Activated T-helper 1 cell treated with anti-CD3 and anti-CD28 coated beads, Interleukin-2, amount 50 U/mL, for 16 hours (primary cell): ENCODE data around the gene CNTN4.

Experiments used
- DNase-seq, 2 donors: peaks; one replicate each; pipeline ENCODE4 v3.0.0-alpha.2; 2020; ENCODE audit warnings: low read depth in 1 of 2, low spot score in 1 of 2

The CNTN4 gene

DNA sequence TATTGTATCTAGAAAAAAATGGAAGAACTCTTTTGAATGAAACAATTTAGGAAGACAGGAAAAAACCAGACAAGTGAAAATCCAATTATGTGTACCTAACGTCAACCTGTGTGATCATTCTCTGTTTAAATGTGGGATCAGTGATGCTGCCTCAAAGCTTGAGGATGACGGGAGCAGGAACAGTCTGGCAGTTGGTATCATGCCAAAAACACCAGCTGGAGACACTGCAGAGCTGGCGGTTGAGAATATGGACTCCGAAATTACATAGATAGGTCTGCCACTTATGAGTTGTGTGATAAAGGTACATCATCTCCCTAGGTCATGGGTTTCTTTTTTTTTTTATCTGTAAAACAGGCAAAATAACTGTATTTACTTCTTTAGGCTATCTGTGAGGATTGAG is 480.5 kb downstream of the CNTN4 start:
- DNase-seq = no peak

GRCh38 chr3:2583046-2583445 is 484.4 kb downstream of the CNTN4 start:
- no peak for DNase-seq

DNA sequence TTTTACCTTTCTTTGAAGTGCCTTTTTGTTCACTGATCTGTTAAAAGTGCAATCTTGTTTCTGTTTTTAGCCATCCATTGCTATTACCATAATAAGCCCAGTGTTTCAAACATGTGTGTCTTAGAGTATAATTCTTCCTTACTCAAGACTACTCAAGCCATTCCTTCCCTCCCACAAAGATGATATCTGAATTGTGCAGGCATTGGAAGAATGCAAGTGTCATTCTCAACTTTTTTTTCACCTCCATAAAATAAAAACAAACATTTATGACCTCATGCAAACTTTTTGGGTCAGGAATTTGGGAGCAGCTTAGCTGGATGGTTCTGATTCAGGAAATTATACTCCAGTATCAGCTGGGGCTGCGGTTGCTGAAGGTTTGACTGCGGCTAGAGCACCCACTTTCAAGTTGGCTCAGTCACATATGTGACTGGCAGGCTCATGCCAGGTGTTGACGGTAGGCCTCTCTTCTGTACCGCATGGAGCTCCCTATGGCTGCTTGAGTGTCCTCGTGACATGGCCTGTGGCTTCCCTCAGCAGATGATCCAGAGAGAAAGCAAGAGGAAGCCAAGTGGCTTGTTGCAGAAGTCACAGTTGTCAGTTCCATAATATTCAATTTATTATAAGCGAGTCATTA is 490.8 kb downstream of the CNTN4 start:
- no peak for DNase-seq

GRCh38 chr3:2595486-2595885 is 496.8 kb downstream of the CNTN4 start:
- DNase-seq = no peak

DNA sequence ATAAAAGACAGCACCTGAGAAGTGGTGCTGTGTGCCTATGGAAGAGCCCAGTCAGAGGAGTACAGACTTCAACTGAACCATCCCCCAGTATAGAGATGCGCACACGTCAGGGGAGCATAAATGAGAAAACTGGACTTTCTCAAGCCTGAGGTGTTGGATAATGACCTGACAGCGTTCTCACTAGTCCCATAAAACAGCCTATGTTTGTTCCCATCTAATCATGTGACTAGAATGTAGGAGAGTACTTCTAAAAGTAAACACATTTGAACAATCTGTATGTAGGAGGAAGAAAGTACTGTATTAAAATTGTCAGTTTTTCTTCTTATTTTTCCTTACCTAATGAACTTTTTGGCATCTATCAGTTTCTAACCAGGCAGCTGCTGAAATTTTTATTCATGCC is 498.9 kb downstream of the CNTN4 start:
- DNase-seq = no peak

DNA sequence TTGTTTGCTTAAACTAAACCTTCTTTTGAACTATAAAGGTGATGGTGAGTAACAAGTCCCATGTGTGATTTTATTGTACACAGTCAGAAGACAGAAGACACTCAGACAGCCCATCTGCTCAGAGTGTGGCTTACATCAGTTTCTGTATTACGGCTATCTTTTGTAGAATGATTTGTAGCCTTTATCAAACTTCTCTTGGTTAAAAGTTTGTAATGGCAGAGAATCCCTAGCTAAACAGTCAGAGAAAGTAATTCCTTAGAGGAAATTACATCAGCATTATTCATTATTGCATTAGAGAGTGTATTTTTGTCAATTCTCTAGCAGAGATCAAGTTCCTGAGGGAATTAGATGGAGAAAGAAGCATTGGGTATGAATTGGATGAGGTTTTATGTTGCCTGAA is 500.8 kb downstream of the CNTN4 start:
- DNase-seq = no peak

GRCh38 chr3:2603692-2604289 is 505.1 kb downstream of the CNTN4 start:
- no peak for DNase-seq

- DNase-seq = no peak
Observed at GRCh38 chr3:2614578-2614977, 515.9 kb downstream of the CNTN4 start.

DNA sequence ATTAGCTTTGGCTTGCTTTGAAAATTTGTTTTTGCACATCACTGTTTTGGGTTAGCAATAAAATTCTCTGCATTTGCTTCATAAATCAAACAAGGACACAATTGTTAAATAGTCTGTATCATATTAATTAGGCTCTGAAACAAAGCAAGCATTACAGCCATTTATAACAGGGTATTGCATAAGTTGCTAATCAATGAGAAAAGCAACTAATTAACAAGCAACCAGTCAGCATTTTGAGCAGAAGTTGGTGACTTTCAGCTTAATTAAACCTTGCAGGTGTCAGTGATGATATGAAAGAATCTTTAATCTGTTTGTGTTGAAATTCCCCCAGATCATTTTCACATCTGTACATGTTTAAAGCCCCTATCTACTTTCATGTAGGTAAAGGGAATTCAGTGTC is 516.4 kb downstream of the CNTN4 start:
- DNase-seq = no peak

DNA sequence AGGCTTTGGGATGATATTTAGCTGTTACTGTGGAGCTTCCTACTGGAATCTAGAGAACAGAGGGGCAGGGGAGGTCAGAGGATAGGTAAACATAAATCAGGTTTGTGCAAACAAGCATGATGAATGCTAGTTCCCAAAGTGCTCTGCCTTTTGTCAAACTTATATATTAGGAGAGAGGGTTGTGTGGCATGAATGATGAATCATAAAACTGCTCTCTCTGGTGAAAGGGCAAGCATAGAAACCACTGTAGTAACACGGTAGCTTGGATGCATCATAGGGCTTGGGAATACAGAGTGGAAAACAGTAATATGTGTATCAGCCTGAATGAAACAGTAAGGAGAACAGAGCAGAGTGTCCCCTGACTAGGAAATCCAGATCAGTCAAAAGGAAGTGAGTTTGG is 524.8 kb downstream of the CNTN4 start:
- DNase-seq = no peak

DNA sequence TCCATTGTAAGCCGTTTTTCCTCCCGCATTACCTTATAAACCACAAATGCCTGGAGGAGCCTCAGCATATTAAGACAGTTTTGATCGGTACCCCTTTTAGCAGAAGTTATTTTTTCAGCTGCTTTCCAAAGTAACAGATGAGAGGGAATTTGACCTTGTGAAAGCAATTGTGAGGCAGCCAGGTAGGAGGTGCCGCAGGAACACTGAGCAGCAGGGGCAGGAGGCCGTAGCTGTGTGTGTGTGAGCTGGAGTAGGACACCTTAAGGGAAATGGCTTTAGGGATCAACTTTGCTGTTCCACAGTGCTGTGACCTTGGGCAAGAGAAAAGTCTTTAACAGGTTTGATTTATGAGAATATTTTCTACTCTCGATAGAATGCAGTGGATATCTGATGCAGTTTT is 529.5 kb downstream of the CNTN4 start:
- DNase-seq = no peak

DNA sequence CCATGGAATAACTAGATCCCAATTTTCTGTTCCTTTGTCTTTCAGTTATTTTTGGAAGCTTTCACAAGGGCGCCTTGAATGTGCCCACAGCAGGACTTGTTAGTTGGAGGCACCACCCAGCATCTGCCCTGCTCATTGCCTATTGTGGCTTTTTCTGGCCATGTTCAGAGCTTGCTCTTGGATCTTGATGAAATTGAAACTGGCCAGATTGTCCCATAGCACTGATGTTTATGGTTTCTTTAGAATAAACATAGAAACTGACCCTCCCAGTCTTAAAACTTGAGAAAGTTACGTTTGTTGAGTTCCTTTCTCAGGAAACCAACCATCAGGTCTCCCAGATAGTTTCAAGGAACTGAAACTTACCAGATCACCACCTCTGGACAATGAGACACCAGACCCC is 536.8 kb downstream of the CNTN4 start:
- no peak for DNase-seq

DNA sequence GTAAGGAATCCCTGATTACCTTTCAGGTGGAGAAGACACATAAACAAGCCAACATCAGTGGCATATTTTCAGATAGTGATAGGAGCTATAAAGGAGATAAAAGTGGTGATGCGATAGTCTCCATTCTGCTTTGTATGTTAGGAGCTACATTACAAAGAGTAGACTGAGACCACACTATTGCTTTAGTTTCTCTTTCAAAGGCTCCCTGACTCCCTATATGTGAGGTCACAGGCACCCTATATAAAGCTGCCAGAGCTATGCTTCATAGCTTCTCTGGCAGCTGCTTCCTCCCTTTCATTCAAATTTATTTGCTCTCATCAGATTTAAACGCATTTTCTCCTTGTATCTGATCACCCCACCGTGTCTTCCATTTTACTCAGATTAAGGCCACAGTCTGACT is 544.9 kb downstream of the CNTN4 start:
- DNase-seq = no peak

DNA sequence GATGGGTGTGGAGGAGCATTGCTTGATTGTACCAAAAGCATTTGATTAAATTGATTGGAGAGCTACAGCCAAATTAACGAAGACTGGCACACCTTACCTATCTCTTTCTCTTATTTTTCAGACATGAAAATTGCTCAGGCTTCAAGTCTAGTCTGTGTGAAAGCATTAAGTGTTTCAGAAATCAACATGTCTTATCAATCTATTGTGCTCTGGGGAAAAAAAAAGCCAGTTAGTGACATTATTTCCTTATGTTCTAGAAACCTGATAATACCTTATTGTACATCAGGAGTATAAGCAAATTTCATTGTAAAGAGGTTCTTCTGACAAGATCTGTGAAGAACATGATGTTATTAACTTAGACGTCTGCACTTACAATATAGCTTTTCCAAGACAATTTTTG is 546.3 kb downstream of the CNTN4 start:
- DNase-seq = no peak

DNA sequence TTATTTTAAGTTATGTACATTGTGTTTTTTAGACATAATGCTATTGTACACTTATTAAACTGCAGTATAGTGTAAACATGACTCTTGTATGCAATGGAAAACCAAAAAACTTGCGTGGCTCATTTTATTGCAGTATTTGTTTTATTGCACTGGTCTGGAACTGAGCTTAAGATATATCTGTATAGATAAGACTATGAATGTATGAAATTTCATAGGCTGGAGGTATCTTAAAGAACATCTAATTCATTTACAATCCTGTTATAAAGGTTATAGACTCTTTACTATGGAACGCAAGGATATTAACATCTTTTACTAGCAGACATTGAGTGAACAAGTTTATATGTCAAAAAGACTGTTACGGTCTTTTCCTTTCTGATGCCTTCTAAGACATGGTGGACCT is 552.1 kb downstream of the CNTN4 start:
- DNase-seq = no peak

GRCh38 chr3:2652386-2652785 is 553.7 kb downstream of the CNTN4 start:
- no peak for DNase-seq

DNA sequence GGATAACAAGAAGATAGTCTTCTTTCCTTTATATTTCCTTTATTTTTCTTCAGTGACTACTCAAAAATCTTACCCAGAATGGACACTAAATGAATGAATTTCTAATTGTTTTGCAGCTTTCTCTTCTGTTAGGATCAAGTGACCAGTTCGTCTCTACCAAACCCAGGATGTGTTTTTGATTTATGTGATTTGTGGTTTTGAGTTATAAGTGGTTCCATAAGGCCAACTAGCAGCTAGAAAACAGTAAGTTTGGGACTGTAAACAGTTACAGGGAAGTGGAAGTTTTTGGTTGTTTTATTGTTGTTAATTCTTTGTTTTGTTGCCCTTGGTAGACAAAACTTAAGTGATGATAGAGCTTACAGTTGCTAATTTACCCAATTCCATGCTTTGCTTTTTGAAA is 555.0 kb downstream of the CNTN4 start:
- DNase-seq = no peak

DNA sequence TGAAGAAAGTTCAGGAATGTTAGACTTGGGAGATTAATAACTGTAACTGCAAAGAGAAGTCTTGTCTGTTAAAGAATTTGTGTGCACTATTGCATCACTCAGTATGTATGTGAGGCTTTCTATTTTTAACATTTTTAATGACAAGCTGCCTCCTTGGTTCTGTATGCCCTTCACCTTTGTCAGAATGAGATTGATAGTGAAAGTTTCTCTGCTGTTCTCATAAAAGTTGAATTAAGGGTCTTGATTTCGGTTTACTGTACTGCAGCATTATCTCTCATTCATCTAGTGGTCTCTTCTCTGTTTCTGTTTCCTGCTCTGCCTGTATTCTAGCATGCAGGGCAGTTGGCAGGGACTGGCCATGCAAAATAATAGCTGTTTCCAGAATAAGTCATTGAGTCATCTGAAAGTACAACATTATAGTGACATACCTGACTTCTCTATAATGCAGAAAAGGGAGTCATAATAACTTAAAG is 556.6 kb downstream of the CNTN4 start:
- DNase-seq = no peak

GRCh38 chr3:2656806-2657777 is 558.4 kb downstream of the CNTN4 start:
- DNase-seq = no peak

- DNase-seq = no peak
Observed at GRCh38 chr3:2657971-2658370, 559.3 kb downstream of the CNTN4 start.

DNA sequence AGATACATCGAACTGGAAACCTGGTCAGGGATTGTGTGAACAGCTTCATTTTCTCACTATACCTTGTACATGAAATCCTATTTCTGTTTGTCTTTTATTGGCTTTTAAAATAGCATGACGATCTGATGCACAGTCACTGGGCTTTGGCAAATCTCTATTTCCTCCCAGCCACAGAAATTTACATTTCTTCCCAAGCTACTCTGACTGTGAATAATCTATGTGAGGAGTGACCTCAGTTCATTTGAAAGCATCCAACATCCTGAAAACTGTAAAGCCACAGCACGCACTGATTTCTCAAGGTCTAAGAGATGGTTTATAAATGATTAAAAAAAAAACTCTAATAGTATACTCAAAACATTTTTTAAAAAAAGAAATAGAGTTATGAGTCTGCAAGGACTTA is 561.2 kb downstream of the CNTN4 start:
- no peak for DNase-seq

DNA sequence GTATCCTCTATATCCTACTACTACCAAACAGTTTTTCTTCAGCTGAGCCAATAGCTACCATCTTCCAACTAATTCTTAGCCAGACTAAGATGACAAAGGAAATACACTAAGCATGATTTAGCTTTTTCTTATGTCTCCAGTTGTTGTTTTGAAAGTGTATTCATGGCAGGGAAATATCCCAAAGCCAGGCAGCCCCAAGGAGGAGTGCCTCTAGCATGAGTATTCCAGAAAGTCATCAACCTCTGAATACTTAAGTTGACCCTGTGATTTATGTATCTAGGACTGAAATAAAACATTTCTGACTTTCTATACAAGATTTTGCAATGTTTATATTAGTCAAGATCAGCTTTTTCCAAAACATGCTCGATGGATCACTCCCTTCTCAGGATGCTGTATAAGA is 562.4 kb downstream of the CNTN4 start:
- DNase-seq = no peak
